Kidney epithelial cell (primary cell): Measurements from ENCODE around the gene ZNF555. TPM values are rescaled to one million over a fixed set of nuclear protein-coding genes. Genes with fewer than 3 reads are reported as not detected.

Source experiments
- DNase-seq: peaks from one replicate; pipeline ENCODE4 v3.0.0-alpha.2; 2010; ENCODE audit warnings: low read depth
- H3K27me3 ChIP-seq: 2 replicates; pipeline ENCODE4 v1.6.0; 2011; ENCODE audit warnings: low read length; ENCODE audit not compliant: control insufficient read depth, insufficient read depth
- H3K36me3 ChIP-seq: 2 replicates; pipeline ENCODE4 v1.5.1; 2011; ENCODE audit warnings: low read length; ENCODE audit not compliant: control insufficient read depth, insufficient read depth
- H3K4me3 ChIP-seq: 2 replicates; pipeline ENCODE4 v1.5.1; 2011; ENCODE audit warnings: low read depth, mild to moderate bottlenecking, control low read depth, low read length
- total RNA-seq: library from RNA; depleted of rRNA; stranded (reverse); fragments of >200 nt; gene quantifications from 2 replicates; pipeline ENCODE4 v1.2.3, GENCODE V29; 2015
- TF ChIP-seq, protein P1 (sequence below): IDR thresholded peaks from 2 replicates; pipeline ENCODE4 v1.5.1; 2011; ENCODE audit warnings: mild to moderate bottlenecking, moderate library complexity, low read length, control low read depth, inconsistent platforms; ENCODE audit not compliant: insufficient read depth, poor library complexity, severe bottlenecking

ZNF555 gene
- total RNA-seq, 1 donor from 2014 or later = 7.4 TPM

GRCh38 chr19:2810141-2811091, 30.9 kb upstream of the ZNF555 start:
- H3K27me3 ChIP-seq = no peaks in the 10 kb centered on the region
- DNase-seq = no peak
- H3K4me3 ChIP-seq = no peak overlapping the region
- H3K36me3 ChIP-seq = no peaks in the 10 kb centered on the region
- TF ChIP-seq, protein P1, sequence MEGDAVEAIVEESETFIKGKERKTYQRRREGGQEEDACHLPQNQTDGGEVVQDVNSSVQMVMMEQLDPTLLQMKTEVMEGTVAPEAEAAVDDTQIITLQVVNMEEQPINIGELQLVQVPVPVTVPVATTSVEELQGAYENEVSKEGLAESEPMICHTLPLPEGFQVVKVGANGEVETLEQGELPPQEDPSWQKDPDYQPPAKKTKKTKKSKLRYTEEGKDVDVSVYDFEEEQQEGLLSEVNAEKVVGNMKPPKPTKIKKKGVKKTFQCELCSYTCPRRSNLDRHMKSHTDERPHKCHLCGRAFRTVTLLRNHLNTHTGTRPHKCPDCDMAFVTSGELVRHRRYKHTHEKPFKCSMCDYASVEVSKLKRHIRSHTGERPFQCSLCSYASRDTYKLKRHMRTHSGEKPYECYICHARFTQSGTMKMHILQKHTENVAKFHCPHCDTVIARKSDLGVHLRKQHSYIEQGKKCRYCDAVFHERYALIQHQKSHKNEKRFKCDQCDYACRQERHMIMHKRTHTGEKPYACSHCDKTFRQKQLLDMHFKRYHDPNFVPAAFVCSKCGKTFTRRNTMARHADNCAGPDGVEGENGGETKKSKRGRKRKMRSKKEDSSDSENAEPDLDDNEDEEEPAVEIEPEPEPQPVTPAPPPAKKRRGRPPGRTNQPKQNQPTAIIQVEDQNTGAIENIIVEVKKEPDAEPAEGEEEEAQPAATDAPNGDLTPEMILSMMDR = no peak

- H3K36me3 ChIP-seq = no peaks in the 10 kb centered on the region
- no peak for DNase-seq
- no peaks in the 10 kb centered on the region for H3K27me3 ChIP-seq
- TF ChIP-seq, protein P1 = no peak
- no peak overlapping the region for H3K4me3 ChIP-seq
Observed at GRCh38 chr19:2811221-2811722, 30.0 kb upstream of the ZNF555 start.

DNA sequence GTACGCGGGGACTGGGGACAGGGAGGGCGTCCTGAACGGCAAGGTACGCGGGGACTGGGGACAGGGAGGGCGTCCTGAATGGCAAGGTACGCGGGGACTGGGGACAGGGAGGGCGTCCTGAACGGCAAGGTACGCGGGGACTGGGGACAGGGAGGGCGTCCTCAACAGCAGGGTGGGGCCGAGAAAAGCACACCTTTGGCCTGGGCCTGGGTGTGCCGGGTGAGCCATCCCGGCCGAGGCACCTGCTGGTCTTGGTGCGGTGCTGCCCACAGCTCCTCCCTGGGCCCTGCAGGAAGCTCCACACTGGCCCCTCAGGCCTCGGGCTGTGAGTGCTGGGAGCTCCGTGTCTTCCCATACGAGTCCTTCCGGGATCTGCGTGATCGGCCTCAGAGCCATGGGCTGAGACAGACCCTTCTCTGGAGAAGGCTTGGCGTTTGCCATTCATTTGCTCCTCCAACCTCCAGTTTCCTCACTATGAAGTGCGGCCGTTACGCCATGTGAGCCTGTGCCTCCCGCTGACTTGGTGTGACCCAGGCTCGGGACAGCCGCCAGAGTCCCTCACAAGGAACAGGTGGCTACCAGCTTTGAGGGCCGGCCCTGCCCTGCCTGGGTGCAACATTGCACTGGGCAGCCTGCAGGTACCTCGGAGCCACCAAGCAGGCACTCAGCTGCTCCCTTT, 29.4 kb upstream of the ZNF555 start:
- TF ChIP-seq, protein P1 = no peak
- no peaks in the 10 kb centered on the region for H3K27me3 ChIP-seq
- DNase-seq = no peak
- H3K36me3 ChIP-seq = no peaks in the 10 kb centered on the region
- no peak overlapping the region for H3K4me3 ChIP-seq

DNA sequence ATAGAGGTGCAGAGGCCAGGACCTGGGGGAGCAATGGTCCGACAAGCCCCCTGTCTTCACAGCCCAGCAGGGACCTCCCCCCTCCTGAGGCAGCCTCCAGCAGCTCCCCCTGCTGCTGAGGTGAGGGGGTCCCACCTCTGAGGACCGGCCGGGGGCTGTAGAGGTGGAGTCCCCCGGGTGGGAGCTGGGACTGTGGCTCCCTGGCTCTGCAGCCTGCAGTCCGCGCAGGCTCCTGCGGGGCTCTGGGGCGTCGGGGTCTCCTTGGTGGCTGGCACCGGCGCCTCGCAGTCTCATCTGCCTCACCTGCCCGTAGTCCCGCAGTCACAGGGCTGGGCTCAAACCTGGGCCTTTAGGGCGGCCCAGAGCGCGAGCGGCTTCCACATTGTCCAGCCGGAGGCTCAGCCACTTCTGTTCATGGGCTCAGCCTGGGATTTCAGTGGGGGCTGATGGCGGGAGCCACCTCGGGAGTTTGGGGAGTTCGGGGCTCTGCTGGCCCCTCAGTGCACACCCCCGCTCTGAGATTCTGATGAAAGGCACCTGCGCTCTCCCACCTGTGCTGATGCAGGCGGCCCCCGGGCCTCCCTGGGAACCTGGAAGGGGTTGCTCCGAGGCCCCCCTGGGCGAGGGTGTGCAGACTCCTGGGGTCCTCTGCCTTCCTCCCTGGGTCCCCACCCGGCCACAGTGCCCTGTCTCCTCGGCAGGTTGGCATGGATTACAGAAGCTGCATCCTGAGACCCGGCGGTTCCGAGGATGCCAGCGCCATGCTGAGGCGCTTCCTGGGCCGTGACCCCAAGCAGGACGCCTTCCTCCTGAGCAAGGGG, 28.7 kb upstream of the ZNF555 start:
- Histone ChIP-seq H3K4me3 (no peak overlapping the region), H3K27me3 (no peaks in the 10 kb centered on the region), H3K36me3 (no peaks in the 10 kb centered on the region)
- DNase-seq = no peak
- TF ChIP-seq, protein P1 = no peak

- H3K36me3 ChIP-seq = no peaks in the 10 kb centered on the region
- no peaks in the 10 kb centered on the region for H3K27me3 ChIP-seq
- TF ChIP-seq, protein P1 = no peak
- no peak overlapping the region for H3K4me3 ChIP-seq
- no peak for DNase-seq
Observed at GRCh38 chr19:2813235-2814160, 27.8 kb upstream of the ZNF555 start.
